Loucy (cell line): ENCODE results near the gene NAGPA.

Experiments
- H2AFZ ChIP-seq: fragments of 200-600 bp; sonication (generic); 2 replicates; pipeline ENCODE4 v1.6.0; 2016; ENCODE audit warnings: antibody characterized with exemption, mild to moderate bottlenecking, low read length, moderate library complexity
- H3F3A ChIP-seq: fragments of 200-600 bp; 2 replicates; pipeline ENCODE4 v1.6.0; 2016; ENCODE audit warnings: antibody characterized with exemption, low read depth, mild to moderate bottlenecking
- H3K27me3 ChIP-seq: fragments of 200-600 bp; sonication (generic); 2 replicates; pipeline ENCODE4 v1.6.1; 2014; ENCODE audit warnings: low read length, mild to moderate bottlenecking; ENCODE audit not compliant: insufficient read depth, poor library complexity, severe bottlenecking
- H3K36me3 ChIP-seq: fragments of 200-600 bp; sonication (generic); 2 replicates; pipeline ENCODE4 v1.6.1; 2016; ENCODE audit warnings: low read length; ENCODE audit not compliant: insufficient read depth
- H3K4me1 ChIP-seq: fragments of 200-600 bp; sonication (generic); 2 replicates; pipeline ENCODE4 v1.5.1; 2014; ENCODE audit warnings: low read length, mild to moderate bottlenecking; ENCODE audit not compliant: insufficient read depth, poor library complexity, severe bottlenecking
- H3K4me2 ChIP-seq: fragments of 200-600 bp; sonication (generic); 2 replicates; pipeline ENCODE4 v1.6.0; 2014; ENCODE audit warnings: antibody characterized with exemption, low read length, low read depth, mild to moderate bottlenecking; ENCODE audit not compliant: poor library complexity, severe bottlenecking
- H3K4me3 ChIP-seq: fragments of 200-600 bp; sonication (generic); 2 replicates; pipeline ENCODE4 v1.5.1; 2014; ENCODE audit warnings: low read length, mild to moderate bottlenecking, mixed read lengths; ENCODE audit not compliant: poor library complexity, severe bottlenecking
- H3K79me2 ChIP-seq: fragments of 200-600 bp; sonication (generic); 2 replicates; pipeline ENCODE4 v1.6.1; 2014; ENCODE audit warnings: low read length; ENCODE audit not compliant: insufficient read depth
- H3K9ac ChIP-seq: fragments of 200-600 bp; sonication (generic); 2 replicates; pipeline ENCODE4 v1.6.0; 2014; ENCODE audit warnings: mild to moderate bottlenecking, low read depth, low read length, moderate library complexity; ENCODE audit not compliant: poor library complexity, severe bottlenecking
- H3K9me2 ChIP-seq: fragments of 200-600 bp; sonication (generic); replicated peaks from 2 replicates; pipeline ENCODE4 v1.6.1; 2016; ENCODE audit warnings: low read depth, low read length, mixed read lengths
- H3K9me3 ChIP-seq: fragments of 200-600 bp; sonication (generic); 2 replicates; pipeline ENCODE4 v1.6.1; 2014; ENCODE audit warnings: mild to moderate bottlenecking, antibody characterized with exemption, low read length, low read depth; ENCODE audit not compliant: insufficient read depth
- H4K20me1 ChIP-seq: fragments of 200-600 bp; sonication (generic); 2 replicates; pipeline ENCODE4 v1.6.0; 2014; ENCODE audit warnings: antibody characterized with exemption, low read length, mild to moderate bottlenecking; ENCODE audit not compliant: insufficient read depth, poor library complexity, severe bottlenecking
- CTCF ChIP-seq: fragments of 200-600 bp; sonication (generic); conservative IDR thresholded peaks from 2 replicates; pipeline ENCODE4 v1.5.1; 2014; ENCODE audit warnings: mild to moderate bottlenecking, antibody characterized with exemption, low read length
- EZH2phosphoT487 ChIP-seq: fragments of 200-600 bp; IDR thresholded peaks from 2 replicates; pipeline ENCODE4 v1.6.1; 2018; ENCODE audit warnings: antibody characterized with exemption, mild to moderate bottlenecking, moderate library complexity, borderline replicate concordance

NAGPA gene

GRCh38 chr16:4976611-4977145 lies 57.1 kb downstream of the NAGPA start:
- H3K9me3 ChIP-seq, result no peaks in the 10 kb centered on the region
- no peaks in the 10 kb centered on the region for H3K9me2 ChIP-seq
- TF ChIP-seq CTCF (no peak), EZH2phosphoT487 (no peak)
- H3K4me3 ChIP-seq, result no peak overlapping the region
- H2AFZ ChIP-seq, result no peak overlapping the region
- H3K4me2 ChIP-seq, result no peak overlapping the region
- H3K9ac ChIP-seq, result no peak overlapping the region
- no peaks in the 10 kb centered on the region for H3K36me3 ChIP-seq
- no peaks in the 10 kb centered on the region for H3K4me1 ChIP-seq
- no peaks in the 10 kb centered on the region for H3K27me3 ChIP-seq
- H4K20me1 ChIP-seq, result no peaks in the 10 kb centered on the region
- H3K79me2 ChIP-seq, result no peaks in the 10 kb centered on the region
- no peaks in the 10 kb centered on the region for H3F3A ChIP-seq

DNA sequence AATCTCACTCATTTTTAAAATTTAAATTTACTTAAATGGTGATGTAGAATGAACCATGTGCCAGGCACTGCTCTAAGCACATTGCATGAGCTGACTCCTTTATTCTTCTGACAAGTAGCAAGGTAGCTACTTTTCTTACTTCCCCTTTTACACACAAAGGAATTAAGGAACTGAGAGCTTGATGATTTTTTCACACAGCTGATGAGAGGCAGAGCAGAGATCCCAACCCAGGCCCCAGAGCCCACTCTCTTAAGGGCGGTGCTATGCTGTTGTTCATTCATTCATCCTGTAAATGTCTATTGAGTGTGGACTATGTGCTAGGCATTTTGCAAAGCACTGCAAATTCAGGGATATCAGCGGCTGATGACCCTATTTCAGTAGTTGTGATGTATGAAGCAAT lies 57.7 kb downstream of the NAGPA start:
- no peaks in the 10 kb centered on the region for H3K36me3 ChIP-seq
- no peaks in the 10 kb centered on the region for H3K4me1 ChIP-seq
- H3K79me2 ChIP-seq, result no peaks in the 10 kb centered on the region
- H2AFZ ChIP-seq, result no peak overlapping the region
- H3K9me2 ChIP-seq, result no peaks in the 10 kb centered on the region
- no peaks in the 10 kb centered on the region for H3F3A ChIP-seq
- TF ChIP-seq EZH2phosphoT487, result no peak
- no peak for TF ChIP-seq CTCF
- no peaks in the 10 kb centered on the region for H3K27me3 ChIP-seq
- H3K4me3 ChIP-seq, result no peak overlapping the region
- no peaks in the 10 kb centered on the region for H3K9me3 ChIP-seq
- no peaks in the 10 kb centered on the region for H4K20me1 ChIP-seq
- H3K4me2 ChIP-seq, result no peak overlapping the region
- no peak overlapping the region for H3K9ac ChIP-seq
